ENCODE results near the gene DNAJC12.
A peak's percentile ranks its signal among the peaks of the same experiment; 100 is the strongest.
"Not testable (repeated sequence)": the region's sequence is repeated elsewhere in the genome, so short reads cannot be mapped to it uniquely, and the experiment has no call there.

DNAJC12 gene

GRCh38 chr10:67858971-67859370 is 21.0 kb upstream of the DNAJC12 start:
- H3K9ac ChIP-seq (ENCODE audit: low read depth, low read length), result no peak overlapping the region
- H3K9me3 ChIP-seq (ENCODE audit: control insufficient read depth, insufficient read depth, low read length), result no peaks in the 10 kb centered on the region
- H3K4me1 ChIP-seq (ENCODE audit: insufficient read depth, low read length), result peaks cover 17% of the 10 kb centered on the region
- no peaks in the 10 kb centered on the region for H3K36me3 ChIP-seq (ENCODE audit: insufficient read depth, low read length)

DNA sequence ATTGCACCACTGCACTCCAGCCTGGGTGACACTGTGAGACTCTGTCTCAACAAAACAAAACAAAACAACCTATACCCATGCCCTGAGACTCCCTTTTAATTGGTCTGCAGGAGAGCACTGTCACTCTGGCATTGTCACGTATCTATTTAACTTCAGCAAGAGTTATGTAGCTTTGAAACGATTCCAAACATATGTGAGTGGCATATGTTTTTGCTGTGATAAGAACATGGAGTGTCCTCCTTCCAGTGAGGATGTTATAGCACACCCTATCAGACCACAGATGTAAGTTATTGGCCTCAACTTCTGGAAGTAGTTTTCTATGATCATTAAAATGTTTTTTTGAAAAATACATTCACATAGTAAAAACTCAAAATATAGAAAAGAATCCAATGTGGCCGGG is 15.5 kb upstream of the DNAJC12 start:
- H3K36me3 ChIP-seq (ENCODE audit: insufficient read depth, low read length), result no peaks in the 10 kb centered on the region
- no peaks in the 10 kb centered on the region for H3K4me1 ChIP-seq (ENCODE audit: insufficient read depth, low read length)
- no peaks in the 10 kb centered on the region for H3K9me3 ChIP-seq (ENCODE audit: control insufficient read depth, insufficient read depth, low read length)
- H3K9ac ChIP-seq (ENCODE audit: low read depth, low read length), result no peak overlapping the region

- Histone ChIP-seq H3K9me3 (ENCODE audit: control insufficient read depth, insufficient read depth, low read length) (no peaks in the 10 kb centered on the region), H3K4me1 (ENCODE audit: insufficient read depth, low read length) (no peaks in the 10 kb centered on the region), H3K36me3 (ENCODE audit: insufficient read depth, low read length) (no peaks in the 10 kb centered on the region), H3K9ac (ENCODE audit: low read depth, low read length) (no peak overlapping the region)
These were observed 14.8 kb upstream of the DNAJC12 start for GRCh38 chr10:67852761-67853160.

- no peak overlapping the region for H3K9ac ChIP-seq (ENCODE audit: low read depth, low read length)
- H3K36me3 ChIP-seq (ENCODE audit: insufficient read depth, low read length), result no peaks in the 10 kb centered on the region
- H3K9me3 ChIP-seq (ENCODE audit: control insufficient read depth, insufficient read depth, low read length), result no peaks in the 10 kb centered on the region
- no peaks in the 10 kb centered on the region for H3K4me1 ChIP-seq (ENCODE audit: insufficient read depth, low read length)
These were observed 13.2 kb upstream of the DNAJC12 start for GRCh38 chr10:67851186-67851585.

GRCh38 chr10:67849331-67850011 is 11.5 kb upstream of the DNAJC12 start:
- H3K9ac ChIP-seq (ENCODE audit: low read depth, low read length), result peak overlapping the region; percentile 94
- H3K9me3 ChIP-seq (ENCODE audit: control insufficient read depth, insufficient read depth, low read length), result no peaks in the 10 kb centered on the region
- H3K4me1 ChIP-seq (ENCODE audit: insufficient read depth, low read length), result no peaks in the 10 kb centered on the region
- H3K36me3 ChIP-seq (ENCODE audit: insufficient read depth, low read length), result no peaks in the 10 kb centered on the region

- H3K36me3 ChIP-seq (ENCODE audit: insufficient read depth, low read length), result no peaks in the 10 kb centered on the region
- H3K9me3 ChIP-seq (ENCODE audit: control insufficient read depth, insufficient read depth, low read length), result peaks cover 3% of the 10 kb centered on the region; the same call in 1 of the 2 replicates
- H3K9ac ChIP-seq (ENCODE audit: low read depth, low read length), result no peak overlapping the region
- H3K4me1 ChIP-seq (ENCODE audit: insufficient read depth, low read length), result no peaks in the 10 kb centered on the region
These were observed 5.3 kb upstream of the DNAJC12 start for GRCh38 chr10:67843284-67843683.

- H3K4me1 ChIP-seq (ENCODE audit: insufficient read depth, low read length), result no peaks in the 10 kb centered on the region
- H3K36me3 ChIP-seq (ENCODE audit: insufficient read depth, low read length), result no peaks in the 10 kb centered on the region
- peaks cover 3% of the 10 kb centered on the region; the same call in 1 of the 2 replicates for H3K9me3 ChIP-seq (ENCODE audit: control insufficient read depth, insufficient read depth, low read length)
- H3K9ac ChIP-seq (ENCODE audit: low read depth, low read length), result no peak overlapping the region
These were observed 3.7 kb upstream of the DNAJC12 start for GRCh38 chr10:67841737-67842136.

GRCh38 chr10:67839951-67840350 is 2.0 kb upstream of the DNAJC12 start:
- H3K9ac ChIP-seq (ENCODE audit: low read depth, low read length), result no peak overlapping the region
- H3K36me3 ChIP-seq (ENCODE audit: insufficient read depth, low read length), result no peaks in the 10 kb centered on the region
- no peaks in the 10 kb centered on the region for H3K4me1 ChIP-seq (ENCODE audit: insufficient read depth, low read length)
- peaks cover 3% of the 10 kb centered on the region; the same call in 1 of the 2 replicates for H3K9me3 ChIP-seq (ENCODE audit: control insufficient read depth, insufficient read depth, low read length)

- not testable (repeated sequence) for H3K4me1 ChIP-seq (ENCODE audit: insufficient read depth, low read length); H3K36me3 ChIP-seq (ENCODE audit: insufficient read depth, low read length); H3K9ac ChIP-seq (ENCODE audit: low read depth, low read length); H3K9me3 ChIP-seq (ENCODE audit: control insufficient read depth, insufficient read depth, low read length)
These were observed 1.5 kb upstream of the DNAJC12 start for GRCh38 chr10:67839511-67839910.

DNA sequence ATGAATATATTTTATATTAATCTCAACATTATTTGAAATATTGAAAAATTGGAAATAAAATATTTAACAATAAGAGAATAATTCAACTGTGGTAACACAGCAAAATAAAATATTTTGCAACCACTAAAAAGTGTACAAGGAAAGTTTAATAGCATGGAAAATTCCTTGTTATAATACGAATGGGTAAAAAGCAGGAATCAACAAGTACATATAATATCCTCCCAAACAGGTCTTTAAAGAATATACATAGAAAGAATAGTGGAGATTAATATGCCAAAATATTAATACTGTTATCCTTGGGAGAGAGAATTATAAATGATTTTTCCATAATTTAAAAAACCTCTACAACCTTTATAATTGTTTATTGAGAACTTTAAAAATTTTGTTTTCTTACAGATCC is 1.0 kb downstream of the DNAJC12 start:
- Histone ChIP-seq H3K9ac (ENCODE audit: low read depth, low read length) (no peak overlapping the region), H3K36me3 (ENCODE audit: insufficient read depth, low read length) (no peaks in the 10 kb centered on the region), H3K9me3 (ENCODE audit: control insufficient read depth, insufficient read depth, low read length) (peaks cover 2% of the 10 kb centered on the region; the same call in 1 of the 2 replicates), H3K4me1 (ENCODE audit: insufficient read depth, low read length) (no peaks in the 10 kb centered on the region)

DNA sequence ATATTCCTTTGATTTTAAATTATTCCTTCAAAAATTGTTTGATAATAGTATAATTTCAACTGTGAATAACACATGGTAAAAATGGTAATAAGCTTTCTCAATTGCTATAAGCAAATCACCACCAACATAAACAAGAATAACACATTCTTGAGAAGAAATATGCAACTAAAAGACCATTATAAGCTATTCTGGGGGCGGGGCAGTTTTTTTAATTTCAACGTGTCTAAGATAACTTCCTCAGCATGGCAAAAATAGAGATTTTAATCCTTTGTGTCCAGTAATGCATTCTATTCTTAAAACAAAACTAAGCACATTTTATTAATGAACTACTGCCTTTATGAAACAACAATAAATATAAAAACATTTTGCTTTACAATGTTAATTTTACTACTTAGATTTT is 1.5 kb downstream of the DNAJC12 start:
- no peak overlapping the region for H3K9ac ChIP-seq (ENCODE audit: low read depth, low read length)
- H3K9me3 ChIP-seq (ENCODE audit: control insufficient read depth, insufficient read depth, low read length), result no peaks in the 10 kb centered on the region
- no peaks in the 10 kb centered on the region for H3K4me1 ChIP-seq (ENCODE audit: insufficient read depth, low read length)
- no peaks in the 10 kb centered on the region for H3K36me3 ChIP-seq (ENCODE audit: insufficient read depth, low read length)

GRCh38 chr10:67835541-67836394 is 2.2 kb downstream of the DNAJC12 start:
- not testable (repeated sequence) for H3K4me1 ChIP-seq (ENCODE audit: insufficient read depth, low read length); H3K9me3 ChIP-seq (ENCODE audit: control insufficient read depth, insufficient read depth, low read length); H3K9ac ChIP-seq (ENCODE audit: low read depth, low read length); H3K36me3 ChIP-seq (ENCODE audit: insufficient read depth, low read length)

DNA sequence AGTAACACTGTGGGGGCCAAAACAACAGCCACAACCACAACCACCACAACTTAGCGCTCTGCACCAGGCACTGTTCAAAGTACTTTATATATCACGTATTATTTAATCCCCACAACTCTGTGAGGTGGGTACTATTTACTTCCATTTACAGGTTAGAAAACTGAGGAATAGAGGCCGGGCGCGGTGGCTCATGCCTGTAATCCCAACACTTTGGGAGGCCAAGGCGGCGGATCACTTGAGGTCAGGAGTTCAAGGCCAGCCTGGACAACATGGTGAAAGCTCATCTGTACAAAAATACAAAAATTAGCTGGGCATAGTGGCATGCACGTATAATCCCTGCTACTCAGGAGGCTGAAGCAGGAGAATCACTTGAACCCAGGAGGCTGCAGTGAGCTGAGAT is 3.6 kb downstream of the DNAJC12 start:
- Histone ChIP-seq H3K9ac (ENCODE audit: low read depth, low read length) (no peak overlapping the region), H3K36me3 (ENCODE audit: insufficient read depth, low read length) (no peaks in the 10 kb centered on the region), H3K4me1 (ENCODE audit: insufficient read depth, low read length) (no peaks in the 10 kb centered on the region), H3K9me3 (ENCODE audit: control insufficient read depth, insufficient read depth, low read length) (no peaks in the 10 kb centered on the region)

- H3K9me3 ChIP-seq (ENCODE audit: control insufficient read depth, insufficient read depth, low read length), result no peaks in the 10 kb centered on the region
- H3K36me3 ChIP-seq (ENCODE audit: insufficient read depth, low read length), result no peaks in the 10 kb centered on the region
- no peaks in the 10 kb centered on the region for H3K4me1 ChIP-seq (ENCODE audit: insufficient read depth, low read length)
- no peak overlapping the region for H3K9ac ChIP-seq (ENCODE audit: low read depth, low read length)
These were observed 10.2 kb downstream of the DNAJC12 start for GRCh38 chr10:67827811-67828210.

GRCh38 chr10:67819768-67820204 is 18.2 kb downstream of the DNAJC12 start:
- Histone ChIP-seq H3K9me3 (ENCODE audit: control insufficient read depth, insufficient read depth, low read length) (no peaks in the 10 kb centered on the region), H3K9ac (ENCODE audit: low read depth, low read length) (no peak overlapping the region), H3K4me1 (ENCODE audit: insufficient read depth, low read length) (no peaks in the 10 kb centered on the region), H3K36me3 (ENCODE audit: insufficient read depth, low read length) (no peaks in the 10 kb centered on the region)
